NCI-H526 (cell line): ENCODE results near the gene TAX1BP3.

Experiments
- DNase-seq, 2 experiments: peaks; one replicate each; lab custom pipeline; 2025; lab: John Stamatoyannopoulos, UW

TAX1BP3 gene

GRCh38 chr17:3626831-3627768, 41.3 kb downstream of the TAX1BP3 start:
- no peak for DNase-seq

- no peak for DNase-seq
These were observed 45.3 kb downstream of the TAX1BP3 start for GRCh38 chr17:3622977-3623594.

GRCh38 chr17:3621146-3621720, 47.1 kb downstream of the TAX1BP3 start:
- DNase-seq: no peak

- no peak for DNase-seq
These were observed 53.1 kb downstream of the TAX1BP3 start for GRCh38 chr17:3615160-3615870.

- DNase-seq: no peak
These were observed 55.3 kb downstream of the TAX1BP3 start for GRCh38 chr17:3613124-3613523.
